WTC11 (cell line): Measurements from ENCODE around the gene OGFR. TPM values are rescaled to one million over a fixed set of nuclear protein-coding genes. Genes with fewer than 3 reads are reported as not detected.

Experiments
- ATAC-seq: fragments of 200-7000 bp; cut with Tn5 transposase; 2 replicates; pipeline ENCODE4 v1.10.0; 2021; ENCODE audit warnings: mild to moderate bottlenecking, moderate library complexity
- CTCF ChIA-PET: fragments of 300-600 bp; sonication (Branson Sonifier 250); formaldehyde crosslinking; loops from one replicate; lab custom pipeline; 2021; ENCODE audit warnings: antibody characterized with exemption; lab: Charles Lee
- POLR2A ChIA-PET: fragments of 350-600 bp; sonication (Branson Sonifier 250); formaldehyde crosslinking; loops from one replicate; lab custom pipeline; 2021; ENCODE audit warnings: antibody characterized with exemption; lab: Charles Lee
- DNase-seq: peaks from one replicate; pipeline ENCODE4 v3.0.0; 2021; ENCODE audit warnings: low spot score
- H3K27ac Mint-ChIP-seq: 2 replicates; pipeline ENCODE4 v1.8.0; 2021; ENCODE audit warnings: mixed read lengths
- H3K27me3 Mint-ChIP-seq: 2 replicates; pipeline ENCODE4 v1.8.0; 2021; ENCODE audit warnings: low read depth, mild to moderate bottlenecking, moderate library complexity, mixed read lengths
- H3K36me3 Mint-ChIP-seq: 2 replicates; pipeline ENCODE4 v1.8.0; 2021; ENCODE audit warnings: mixed read lengths
- H3K4me1 Mint-ChIP-seq: 2 replicates; pipeline ENCODE4 v1.8.0; 2022; ENCODE audit warnings: mixed read lengths
- H3K4me3 Mint-ChIP-seq: 2 replicates; pipeline ENCODE4 v1.8.0; 2021; ENCODE audit warnings: mild to moderate bottlenecking, moderate library complexity, mixed read lengths
- H3K9me3 Mint-ChIP-seq: 2 replicates; pipeline ENCODE4 v1.8.0; 2021; ENCODE audit warnings: mixed read lengths
- ATF6 ChIP-seq: sonication (generic); formaldehyde crosslinking; IDR thresholded peaks from 2 replicates; pipeline ENCODE4 v1.8.1; 2023; ENCODE audit warnings: mild to moderate bottlenecking, missing genetic modification reagents
- CREM ChIP-seq: sonication (generic); formaldehyde crosslinking; IDR thresholded peaks from 2 replicates; pipeline ENCODE4 v1.8.1; 2022; ENCODE audit warnings: mild to moderate bottlenecking, missing genetic modification reagents, moderate library complexity
- EMX1 ChIP-seq: fragments of 250-450 bp; sonication (Bioruptor Pico); IDR thresholded peaks from 2 replicates; pipeline ENCODE4 v1.8.0; 2021; ENCODE audit warnings: mild to moderate bottlenecking
- GTF2I ChIP-seq: fragments of 250-450 bp; sonication (Bioruptor Pico); conservative IDR thresholded peaks from 2 replicates; pipeline ENCODE4 v1.4.0; 2021; ENCODE audit warnings: mild to moderate bottlenecking
- HMGA2 ChIP-seq: fragments of 250-450 bp; sonication (Bioruptor Pico); IDR thresholded peaks from 2 replicates; pipeline ENCODE4 v1.4.0; 2021; ENCODE audit warnings: mild to moderate bottlenecking, moderate library complexity
- JAZF1 ChIP-seq: fragments of 250-450 bp; sonication (Bioruptor Pico); IDR thresholded peaks from 2 replicates; pipeline ENCODE4 v1.9.0; 2021; ENCODE audit warnings: moderate library complexity, mild to moderate bottlenecking, inconsistent platforms
- JUN ChIP-seq: sonication (generic); formaldehyde crosslinking; IDR thresholded peaks from 2 replicates; pipeline ENCODE4 v1.8.0; 2023; ENCODE audit warnings: mild to moderate bottlenecking, missing genetic modification reagents
- MLX ChIP-seq: sonication (generic); formaldehyde crosslinking; IDR thresholded peaks from 2 replicates; pipeline ENCODE4 v1.8.1; 2023; ENCODE audit warnings: mild to moderate bottlenecking, missing genetic modification reagents, moderate library complexity
- MXD4 ChIP-seq: fragments of 250-450 bp; sonication (Bioruptor Pico); IDR thresholded peaks from 2 replicates; pipeline ENCODE4 v1.8.0; 2021; ENCODE audit warnings: mild to moderate bottlenecking, moderate library complexity, borderline replicate concordance
- RORB ChIP-seq: fragments of 250-450 bp; sonication (Bioruptor Pico); IDR thresholded peaks from 2 replicates; pipeline ENCODE4 v1.9.0; 2021; ENCODE audit warnings: mild to moderate bottlenecking
- SP1 ChIP-seq: sonication (generic); formaldehyde crosslinking; conservative IDR thresholded peaks from 2 replicates; pipeline ENCODE4 v1.8.1; 2022; ENCODE audit warnings: missing genetic modification reagents
- TEAD4 ChIP-seq: sonication (generic); formaldehyde crosslinking; IDR thresholded peaks from 2 replicates; pipeline ENCODE4 v1.8.0; 2022; ENCODE audit warnings: mild to moderate bottlenecking, missing genetic modification reagents
- ZNF121 ChIP-seq: sonication (generic); formaldehyde crosslinking; IDR thresholded peaks from 2 replicates; pipeline ENCODE4 v1.8.0; 2023; ENCODE audit warnings: missing genetic modification reagents
- ZNF317 ChIP-seq: sonication (generic); formaldehyde crosslinking; IDR thresholded peaks from 2 replicates; pipeline ENCODE4 v1.8.1; 2023; ENCODE audit warnings: low read depth, mild to moderate bottlenecking, moderate library complexity, missing genetic modification reagents, borderline replicate concordance
- ZNF512 ChIP-seq: sonication (generic); formaldehyde crosslinking; IDR thresholded peaks from 2 replicates; pipeline ENCODE4 v1.8.1; 2022; ENCODE audit warnings: missing genetic modification reagents, borderline replicate concordance
- ZSCAN18 ChIP-seq: fragments of 250-450 bp; sonication (Bioruptor Pico); IDR thresholded peaks from 2 replicates; pipeline ENCODE4 v2.1.2; 2022; ENCODE audit warnings: mild to moderate bottlenecking, moderate library complexity
- total RNA-seq: library from RNA; stranded (reverse); gene quantifications from 3 replicates; pipeline ENCODE4 v1.2.3, GENCODE V29; 2021
- TF ChIP-seq, protein P1 (sequence below): fragments of 250-450 bp; sonication (Bioruptor Pico); IDR thresholded peaks from 2 replicates; pipeline ENCODE4 v1.9.0; 2021; ENCODE audit warnings: mild to moderate bottlenecking
- TF ChIP-seq, protein P2 (sequence below): fragments of 200-600 bp; IDR thresholded peaks from 2 replicates; pipeline ENCODE4 v1.8.0; 2022; ENCODE audit warnings: antibody characterized with exemption
- TF ChIP-seq, protein P3 (sequence below): sonication (generic); formaldehyde crosslinking; IDR thresholded peaks from 2 replicates; pipeline ENCODE4 v1.8.0; 2022; ENCODE audit warnings: mild to moderate bottlenecking, missing genetic modification reagents
- TF ChIP-seq, protein P4 (sequence below): sonication (generic); formaldehyde crosslinking; IDR thresholded peaks from 2 replicates; pipeline ENCODE4 v1.8.0; 2022; ENCODE audit warnings: missing genetic modification reagents
- TF ChIP-seq, protein P5 (sequence below): sonication (generic); formaldehyde crosslinking; IDR thresholded peaks from 2 replicates; pipeline ENCODE4 v1.8.0; 2023; ENCODE audit warnings: mild to moderate bottlenecking, missing genetic modification reagents

The OGFR gene
- total RNA-seq, 1 experiment from 2014 or later = 43.3 TPM

GRCh38 chr20:62852196-62852595, 47.6 kb downstream of the OGFR start (continued):
- no peak for TF ChIP-seq ZNF512
- TF ChIP-seq, protein P1, sequence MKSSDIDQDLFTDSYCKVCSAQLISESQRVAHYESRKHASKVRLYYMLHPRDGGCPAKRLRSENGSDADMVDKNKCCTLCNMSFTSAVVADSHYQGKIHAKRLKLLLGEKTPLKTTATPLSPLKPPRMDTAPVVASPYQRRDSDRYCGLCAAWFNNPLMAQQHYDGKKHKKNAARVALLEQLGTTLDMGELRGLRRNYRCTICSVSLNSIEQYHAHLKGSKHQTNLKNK (CRISPR knock-in tag) = no peak

DNA sequence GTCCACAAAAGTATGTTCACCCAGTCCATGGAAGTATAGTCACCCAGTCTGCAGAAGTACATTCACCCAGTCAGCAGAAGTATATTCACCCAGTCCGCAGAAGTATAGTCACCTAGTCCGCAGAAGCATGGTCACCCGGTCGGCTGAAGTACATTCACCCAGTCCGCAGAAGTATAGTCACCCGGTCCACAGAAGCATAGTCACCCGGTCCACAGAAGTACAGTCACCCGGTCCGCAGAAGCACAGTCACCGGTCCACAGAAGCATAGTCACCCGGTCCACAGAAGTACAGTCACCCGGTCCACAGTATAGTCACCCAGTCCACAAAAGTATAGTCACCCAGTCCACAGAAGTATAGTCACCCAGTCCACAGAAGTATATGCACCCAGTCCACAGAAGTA, 48.2 kb downstream of the OGFR start:
- ChIA-PET POLR2A (no interaction called here), CTCF (no interaction called here)
- ATAC-seq (no peak), DNase-seq (no peak)
- TF ChIP-seq JUN (CRISPR knock-in tag) (no peak), ZNF121 (CRISPR knock-in tag) (no peak), ATF6 (CRISPR knock-in tag) (no peak), ZSCAN18 (CRISPR knock-in tag) (no peak), EMX1 (CRISPR knock-in tag) (no peak), MLX (no peak), RORB (CRISPR knock-in tag) (no peak), SP1 (CRISPR knock-in tag) (no peak), JAZF1 (CRISPR knock-in tag) (no peak), CREM (no peak), HMGA2 (CRISPR knock-in tag) (no peak), ZNF317 (no peak), TEAD4 (CRISPR knock-in tag) (no peak), GTF2I (CRISPR knock-in tag) (no peak), MXD4 (CRISPR knock-in tag) (no peak)
- TF ChIP-seq, protein P2, sequence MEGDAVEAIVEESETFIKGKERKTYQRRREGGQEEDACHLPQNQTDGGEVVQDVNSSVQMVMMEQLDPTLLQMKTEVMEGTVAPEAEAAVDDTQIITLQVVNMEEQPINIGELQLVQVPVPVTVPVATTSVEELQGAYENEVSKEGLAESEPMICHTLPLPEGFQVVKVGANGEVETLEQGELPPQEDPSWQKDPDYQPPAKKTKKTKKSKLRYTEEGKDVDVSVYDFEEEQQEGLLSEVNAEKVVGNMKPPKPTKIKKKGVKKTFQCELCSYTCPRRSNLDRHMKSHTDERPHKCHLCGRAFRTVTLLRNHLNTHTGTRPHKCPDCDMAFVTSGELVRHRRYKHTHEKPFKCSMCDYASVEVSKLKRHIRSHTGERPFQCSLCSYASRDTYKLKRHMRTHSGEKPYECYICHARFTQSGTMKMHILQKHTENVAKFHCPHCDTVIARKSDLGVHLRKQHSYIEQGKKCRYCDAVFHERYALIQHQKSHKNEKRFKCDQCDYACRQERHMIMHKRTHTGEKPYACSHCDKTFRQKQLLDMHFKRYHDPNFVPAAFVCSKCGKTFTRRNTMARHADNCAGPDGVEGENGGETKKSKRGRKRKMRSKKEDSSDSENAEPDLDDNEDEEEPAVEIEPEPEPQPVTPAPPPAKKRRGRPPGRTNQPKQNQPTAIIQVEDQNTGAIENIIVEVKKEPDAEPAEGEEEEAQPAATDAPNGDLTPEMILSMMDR = no peak
- TF ChIP-seq, protein P3, sequence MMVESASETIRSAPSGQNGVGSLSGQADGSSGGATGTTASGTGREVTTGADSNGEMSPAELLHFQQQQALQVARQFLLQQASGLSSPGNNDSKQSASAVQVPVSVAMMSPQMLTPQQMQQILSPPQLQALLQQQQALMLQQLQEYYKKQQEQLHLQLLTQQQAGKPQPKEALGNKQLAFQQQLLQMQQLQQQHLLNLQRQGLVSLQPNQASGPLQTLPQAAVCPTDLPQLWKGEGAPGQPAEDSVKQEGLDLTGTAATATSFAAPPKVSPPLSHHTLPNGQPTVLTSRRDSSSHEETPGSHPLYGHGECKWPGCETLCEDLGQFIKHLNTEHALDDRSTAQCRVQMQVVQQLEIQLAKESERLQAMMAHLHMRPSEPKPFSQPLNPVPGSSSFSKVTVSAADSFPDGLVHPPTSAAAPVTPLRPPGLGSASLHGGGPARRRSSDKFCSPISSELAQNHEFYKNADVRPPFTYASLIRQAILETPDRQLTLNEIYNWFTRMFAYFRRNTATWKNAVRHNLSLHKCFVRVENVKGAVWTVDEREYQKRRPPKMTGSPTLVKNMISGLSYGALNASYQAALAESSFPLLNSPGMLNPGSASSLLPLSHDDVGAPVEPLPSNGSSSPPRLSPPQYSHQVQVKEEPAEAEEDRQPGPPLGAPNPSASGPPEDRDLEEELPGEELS (CRISPR knock-in tag) = no peak
- TF ChIP-seq, protein P4, sequence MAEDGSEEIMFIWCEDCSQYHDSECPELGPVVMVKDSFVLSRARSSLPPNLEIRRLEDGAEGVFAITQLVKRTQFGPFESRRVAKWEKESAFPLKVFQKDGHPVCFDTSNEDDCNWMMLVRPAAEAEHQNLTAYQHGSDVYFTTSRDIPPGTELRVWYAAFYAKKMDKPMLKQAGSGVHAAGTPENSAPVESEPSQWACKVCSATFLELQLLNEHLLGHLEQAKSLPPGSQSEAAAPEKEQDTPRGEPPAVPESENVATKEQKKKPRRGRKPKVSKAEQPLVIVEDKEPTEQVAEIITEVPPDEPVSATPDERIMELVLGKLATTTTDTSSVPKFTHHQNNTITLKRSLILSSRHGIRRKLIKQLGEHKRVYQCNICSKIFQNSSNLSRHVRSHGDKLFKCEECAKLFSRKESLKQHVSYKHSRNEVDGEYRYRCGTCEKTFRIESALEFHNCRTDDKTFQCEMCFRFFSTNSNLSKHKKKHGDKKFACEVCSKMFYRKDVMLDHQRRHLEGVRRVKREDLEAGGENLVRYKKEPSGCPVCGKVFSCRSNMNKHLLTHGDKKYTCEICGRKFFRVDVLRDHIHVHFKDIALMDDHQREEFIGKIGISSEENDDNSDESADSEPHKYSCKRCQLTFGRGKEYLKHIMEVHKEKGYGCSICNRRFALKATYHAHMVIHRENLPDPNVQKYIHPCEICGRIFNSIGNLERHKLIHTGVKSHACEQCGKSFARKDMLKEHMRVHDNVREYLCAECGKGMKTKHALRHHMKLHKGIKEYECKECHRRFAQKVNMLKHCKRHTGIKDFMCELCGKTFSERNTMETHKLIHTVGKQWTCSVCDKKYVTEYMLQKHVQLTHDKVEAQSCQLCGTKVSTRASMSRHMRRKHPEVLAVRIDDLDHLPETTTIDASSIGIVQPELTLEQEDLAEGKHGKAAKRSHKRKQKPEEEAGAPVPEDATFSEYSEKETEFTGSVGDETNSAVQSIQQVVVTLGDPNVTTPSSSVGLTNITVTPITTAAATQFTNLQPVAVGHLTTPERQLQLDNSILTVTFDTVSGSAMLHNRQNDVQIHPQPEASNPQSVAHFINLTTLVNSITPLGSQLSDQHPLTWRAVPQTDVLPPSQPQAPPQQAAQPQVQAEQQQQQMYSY = no peak
- TF ChIP-seq, protein P5, sequence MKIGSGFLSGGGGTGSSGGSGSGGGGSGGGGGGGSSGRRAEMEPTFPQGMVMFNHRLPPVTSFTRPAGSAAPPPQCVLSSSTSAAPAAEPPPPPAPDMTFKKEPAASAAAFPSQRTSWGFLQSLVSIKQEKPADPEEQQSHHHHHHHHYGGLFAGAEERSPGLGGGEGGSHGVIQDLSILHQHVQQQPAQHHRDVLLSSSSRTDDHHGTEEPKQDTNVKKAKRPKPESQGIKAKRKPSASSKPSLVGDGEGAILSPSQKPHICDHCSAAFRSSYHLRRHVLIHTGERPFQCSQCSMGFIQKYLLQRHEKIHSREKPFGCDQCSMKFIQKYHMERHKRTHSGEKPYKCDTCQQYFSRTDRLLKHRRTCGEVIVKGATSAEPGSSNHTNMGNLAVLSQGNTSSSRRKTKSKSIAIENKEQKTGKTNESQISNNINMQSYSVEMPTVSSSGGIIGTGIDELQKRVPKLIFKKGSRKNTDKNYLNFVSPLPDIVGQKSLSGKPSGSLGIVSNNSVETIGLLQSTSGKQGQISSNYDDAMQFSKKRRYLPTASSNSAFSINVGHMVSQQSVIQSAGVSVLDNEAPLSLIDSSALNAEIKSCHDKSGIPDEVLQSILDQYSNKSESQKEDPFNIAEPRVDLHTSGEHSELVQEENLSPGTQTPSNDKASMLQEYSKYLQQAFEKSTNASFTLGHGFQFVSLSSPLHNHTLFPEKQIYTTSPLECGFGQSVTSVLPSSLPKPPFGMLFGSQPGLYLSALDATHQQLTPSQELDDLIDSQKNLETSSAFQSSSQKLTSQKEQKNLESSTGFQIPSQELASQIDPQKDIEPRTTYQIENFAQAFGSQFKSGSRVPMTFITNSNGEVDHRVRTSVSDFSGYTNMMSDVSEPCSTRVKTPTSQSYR = no peak
- Mint-ChIP-seq H3K9me3 (no peaks in the 10 kb centered on the region), H3K27me3 (no peaks in the 10 kb centered on the region), H3K36me3 (peaks cover 47% of the 10 kb centered on the region), H3K4me3 (no peak overlapping the region), H3K27ac (no peak overlapping the region), H3K4me1 (no peaks in the 10 kb centered on the region)
